H1 (cell line): ENCODE measurements around the gene LRRC37A3.
"Not testable (repeated sequence)": the region's sequence is repeated elsewhere in the genome, so short reads cannot be mapped to it uniquely, and the experiment has no call there.

ENCODE experiments used
- CHD2 ChIP-seq: IDR thresholded peaks from 2 replicates; pipeline ENCODE4 v1.6.1; 2012; ENCODE audit warnings: low read length, improper control_type of control experiment
- GABPA ChIP-seq: IDR thresholded peaks from 2 replicates; pipeline ENCODE4 v1.6.1; 2011; ENCODE audit warnings: mild to moderate bottlenecking, low read length, moderate library complexity, borderline replicate concordance; ENCODE audit not compliant: insufficient read depth
- SIN3A ChIP-seq, 2 experiments: IDR thresholded peaks in 1 of 2; conservative IDR thresholded peaks in 1 of 2; 2 replicates each; pipeline ENCODE4 v1.6.1; 2011 to 2012; ENCODE audit warnings: low read length in 2 of 2, improper control_type of control experiment in 1 of 2, low read depth in 1 of 2, mild to moderate bottlenecking in 1 of 2
- TF ChIP-seq, protein P1 (sequence below), 3 experiments: IDR thresholded peaks; 1 replicate in 2 of 3; 2 replicates in 1 of 3; pipeline versions ENCODE4 v1.5.1 to v1.6.1; 2011; ENCODE audit warnings: low read length in 3 of 3, mild to moderate bottlenecking in 3 of 3, inconsistent platforms in 2 of 3, low read depth in 1 of 3, moderate library complexity in 1 of 3; ENCODE audit not compliant: insufficient read depth in 1 of 3; ENCODE audit errors: control extremely low read depth in 1 of 3

GRCh38 chr17:64843918-64844317 lies 75.4 kb downstream of the LRRC37A3 start:
- TF ChIP-seq, protein P1, sequence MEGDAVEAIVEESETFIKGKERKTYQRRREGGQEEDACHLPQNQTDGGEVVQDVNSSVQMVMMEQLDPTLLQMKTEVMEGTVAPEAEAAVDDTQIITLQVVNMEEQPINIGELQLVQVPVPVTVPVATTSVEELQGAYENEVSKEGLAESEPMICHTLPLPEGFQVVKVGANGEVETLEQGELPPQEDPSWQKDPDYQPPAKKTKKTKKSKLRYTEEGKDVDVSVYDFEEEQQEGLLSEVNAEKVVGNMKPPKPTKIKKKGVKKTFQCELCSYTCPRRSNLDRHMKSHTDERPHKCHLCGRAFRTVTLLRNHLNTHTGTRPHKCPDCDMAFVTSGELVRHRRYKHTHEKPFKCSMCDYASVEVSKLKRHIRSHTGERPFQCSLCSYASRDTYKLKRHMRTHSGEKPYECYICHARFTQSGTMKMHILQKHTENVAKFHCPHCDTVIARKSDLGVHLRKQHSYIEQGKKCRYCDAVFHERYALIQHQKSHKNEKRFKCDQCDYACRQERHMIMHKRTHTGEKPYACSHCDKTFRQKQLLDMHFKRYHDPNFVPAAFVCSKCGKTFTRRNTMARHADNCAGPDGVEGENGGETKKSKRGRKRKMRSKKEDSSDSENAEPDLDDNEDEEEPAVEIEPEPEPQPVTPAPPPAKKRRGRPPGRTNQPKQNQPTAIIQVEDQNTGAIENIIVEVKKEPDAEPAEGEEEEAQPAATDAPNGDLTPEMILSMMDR (IDR thresholded peaks at IDR 0.05; ENCODE audit: control extremely low read depth in 1 of 3, insufficient read depth in 1 of 3, low read depth in 1 of 3, low read length in 3 of 3): not testable (repeated sequence)
- TF ChIP-seq CHD2; SIN3A (conservative IDR thresholded peaks at IDR 0.05 in 1 of 2, IDR thresholded peaks at IDR 0.05 in 1 of 2; ENCODE audit: low read depth in 1 of 2, low read length in 2 of 2); GABPA: not testable (repeated sequence)
